ENCODE data around the gene RGS3.

DNA sequence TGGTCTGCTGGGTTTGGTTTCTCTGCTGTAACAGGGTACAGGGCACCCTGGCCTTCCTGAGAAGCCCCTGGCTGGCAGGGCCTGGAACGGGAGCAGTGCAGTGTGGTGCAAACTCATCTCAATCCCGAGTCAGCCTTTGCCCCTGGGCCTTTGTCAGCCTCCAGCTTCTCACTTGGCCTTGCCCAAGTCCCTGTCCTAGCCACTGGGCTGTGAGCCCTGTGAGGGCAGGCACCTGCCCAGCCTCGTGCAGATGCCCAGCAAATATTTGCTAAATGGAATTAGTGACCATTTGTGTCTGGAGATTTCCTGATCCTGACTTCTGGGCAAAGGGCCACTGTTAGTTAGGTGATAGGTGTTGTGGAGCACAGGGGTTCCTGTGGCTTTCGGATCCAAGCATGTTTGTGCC lies 13.0 kb downstream of the RGS3 start:
- TF ChIP-seq, protein P1, sequence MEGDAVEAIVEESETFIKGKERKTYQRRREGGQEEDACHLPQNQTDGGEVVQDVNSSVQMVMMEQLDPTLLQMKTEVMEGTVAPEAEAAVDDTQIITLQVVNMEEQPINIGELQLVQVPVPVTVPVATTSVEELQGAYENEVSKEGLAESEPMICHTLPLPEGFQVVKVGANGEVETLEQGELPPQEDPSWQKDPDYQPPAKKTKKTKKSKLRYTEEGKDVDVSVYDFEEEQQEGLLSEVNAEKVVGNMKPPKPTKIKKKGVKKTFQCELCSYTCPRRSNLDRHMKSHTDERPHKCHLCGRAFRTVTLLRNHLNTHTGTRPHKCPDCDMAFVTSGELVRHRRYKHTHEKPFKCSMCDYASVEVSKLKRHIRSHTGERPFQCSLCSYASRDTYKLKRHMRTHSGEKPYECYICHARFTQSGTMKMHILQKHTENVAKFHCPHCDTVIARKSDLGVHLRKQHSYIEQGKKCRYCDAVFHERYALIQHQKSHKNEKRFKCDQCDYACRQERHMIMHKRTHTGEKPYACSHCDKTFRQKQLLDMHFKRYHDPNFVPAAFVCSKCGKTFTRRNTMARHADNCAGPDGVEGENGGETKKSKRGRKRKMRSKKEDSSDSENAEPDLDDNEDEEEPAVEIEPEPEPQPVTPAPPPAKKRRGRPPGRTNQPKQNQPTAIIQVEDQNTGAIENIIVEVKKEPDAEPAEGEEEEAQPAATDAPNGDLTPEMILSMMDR (IDR thresholded peaks at IDR 0.05 in 8 of 11, conservative IDR thresholded peaks at IDR 0.05 in 3 of 11): no peak
- no peak for TF ChIP-seq POLR2A (IDR thresholded peaks at IDR 0.05)
- no peak for TF ChIP-seq POLR2AphosphoS5 (IDR thresholded peaks at IDR 0.05)
